ENCODE measurements around the gene ANXA5.

The ANXA5 gene

GRCh38 chr4:121676345-121677075 lies 20.3 kb downstream of the ANXA5 start:
- no peaks in the 10 kb centered on the region for H3K27me3 ChIP-seq (replicated peaks; ENCODE audit: control insufficient read depth, insufficient read depth, low read length)
- peaks cover 9% of the 10 kb centered on the region for H3K36me3 ChIP-seq (ENCODE audit: control insufficient read depth, insufficient read depth, low read length)
- no peak for TF ChIP-seq CTCF (IDR thresholded peaks at IDR 0.05; ENCODE audit: insufficient read depth, low read length, poor library complexity, severe bottlenecking)
- DNase-seq (ENCODE audit: extremely low read depth, insufficient read length) = no peak
- no peak overlapping the region for H3K4me3 ChIP-seq (replicated peaks; ENCODE audit: low read depth, low read length)

- no peak for TF ChIP-seq CTCF (IDR thresholded peaks at IDR 0.05; ENCODE audit: insufficient read depth, low read length, poor library complexity, severe bottlenecking)
- DNase-seq (ENCODE audit: extremely low read depth, insufficient read length) = no peak
- Histone ChIP-seq H3K27me3 (replicated peaks; ENCODE audit: control insufficient read depth, insufficient read depth, low read length) (no peaks in the 10 kb centered on the region), H3K36me3 (ENCODE audit: control insufficient read depth, insufficient read depth, low read length) (peaks cover 7% of the 10 kb centered on the region), H3K4me3 (replicated peaks; ENCODE audit: low read depth, low read length) (no peak overlapping the region)
These were observed 21.1 kb downstream of the ANXA5 start for GRCh38 chr4:121675715-121676114.

- peaks cover 5% of the 10 kb centered on the region for H3K36me3 ChIP-seq (ENCODE audit: control insufficient read depth, insufficient read depth, low read length)
- no peak overlapping the region for H3K4me3 ChIP-seq (replicated peaks; ENCODE audit: low read depth, low read length)
- H3K27me3 ChIP-seq (replicated peaks; ENCODE audit: control insufficient read depth, insufficient read depth, low read length) = no peaks in the 10 kb centered on the region
These were observed 22.1 kb downstream of the ANXA5 start for GRCh38 chr4:121674696-121675095.

GRCh38 chr4:121674191-121674590 lies 22.6 kb downstream of the ANXA5 start:
- DNase-seq (ENCODE audit: extremely low read depth, insufficient read length) = no peak
- Histone ChIP-seq H3K27me3 (replicated peaks; ENCODE audit: control insufficient read depth, insufficient read depth, low read length) (no peaks in the 10 kb centered on the region), H3K36me3 (ENCODE audit: control insufficient read depth, insufficient read depth, low read length) (peaks cover 5% of the 10 kb centered on the region), H3K4me3 (replicated peaks; ENCODE audit: low read depth, low read length) (no peak overlapping the region)
- no peak for TF ChIP-seq CTCF (IDR thresholded peaks at IDR 0.05; ENCODE audit: insufficient read depth, low read length, poor library complexity, severe bottlenecking)

More at GRCh38 chr4:121674696-121675095, 22.1 kb downstream of the ANXA5 start:
- no peak for DNase-seq (ENCODE audit: extremely low read depth, insufficient read length)
- no peak for TF ChIP-seq CTCF (IDR thresholded peaks at IDR 0.05; ENCODE audit: insufficient read depth, low read length, poor library complexity, severe bottlenecking)

- Histone ChIP-seq H3K27me3 (replicated peaks; ENCODE audit: control insufficient read depth, insufficient read depth, low read length) (no peaks in the 10 kb centered on the region), H3K36me3 (ENCODE audit: control insufficient read depth, insufficient read depth, low read length) (peaks cover 9% of the 10 kb centered on the region), H3K4me3 (replicated peaks; ENCODE audit: low read depth, low read length) (no peak overlapping the region)
- no peak for DNase-seq (ENCODE audit: extremely low read depth, insufficient read length)
- no peak for TF ChIP-seq CTCF (IDR thresholded peaks at IDR 0.05; ENCODE audit: insufficient read depth, low read length, poor library complexity, severe bottlenecking)
These were observed 27.6 kb downstream of the ANXA5 start for GRCh38 chr4:121669163-121669550.

Measured in GM06990 (cell line).